CD14-positive monocyte (primary cell): ENCODE results near the gene ZNF32. TPM values are rescaled to one million over a fixed set of nuclear protein-coding genes. Genes with fewer than 3 reads are reported as not detected.

Experiments used
- DNase-seq, 3 donors: peaks; one replicate each; pipeline ENCODE4 v3.0.0-alpha.2; 2011 to 2022
- H2AFZ ChIP-seq: 2 replicates; pipeline ENCODE4 v1.6.0; 2012; ENCODE audit warnings: mild to moderate bottlenecking, low read depth, low read length, inconsistent platforms; ENCODE audit not compliant: insufficient read depth, poor library complexity, severe bottlenecking
- H3K27ac ChIP-seq, 2 donors: 1 replicate in 1 of 2; 2 replicates in 1 of 2; pipeline ENCODE4 v1.5.1; 2012 to 2013; ENCODE audit warnings: low read length in 2 of 2, control low read depth in 1 of 2, inconsistent platforms in 1 of 2, low read depth in 1 of 2, mild to moderate bottlenecking in 1 of 2
- H3K27me3 ChIP-seq, 2 donors: one replicate each; pipeline versions ENCODE4 v1.6.0 to v1.6.1; 2011 to 2013; ENCODE audit warnings: low read length in 2 of 2; ENCODE audit not compliant: control insufficient read depth in 2 of 2, insufficient read depth in 2 of 2
- H3K36me3 ChIP-seq, 2 donors: replicated peaks in 1 of 2; 1 replicate in 1 of 2; 2 replicates in 1 of 2; pipeline versions ENCODE4 v1.5.1 to v1.6.1; 2012 to 2013; ENCODE audit warnings: low read length in 2 of 2, control low read depth in 1 of 2, inconsistent platforms in 1 of 2, mild to moderate bottlenecking in 1 of 2; ENCODE audit not compliant: insufficient read depth in 2 of 2, control insufficient read depth in 1 of 2
- H3K4me1 ChIP-seq, 2 donors: 1 replicate in 1 of 2; 2 replicates in 1 of 2; pipeline versions ENCODE4 v1.5.1 to v1.6.1; 2012 to 2013; ENCODE audit warnings: low read length in 2 of 2, control low read depth in 1 of 2, inconsistent platforms in 1 of 2, mild to moderate bottlenecking in 1 of 2, moderate library complexity in 1 of 2; ENCODE audit not compliant: insufficient read depth in 2 of 2, control insufficient read depth in 1 of 2
- H3K4me2 ChIP-seq: replicated peaks from 2 replicates; pipeline ENCODE3; 2012; ENCODE audit warnings: low read length, moderate library complexity, mild to moderate bottlenecking; ENCODE audit not compliant: poor library complexity, severe bottlenecking; ENCODE audit errors: extremely low read depth
- H3K4me3 ChIP-seq, 3 experiments: fragments of 200-600 bp in 1 of 3; sonication (generic) in 1 of 3; replicated peaks in 1 of 3; 1 replicate in 2 of 3; 2 replicates in 1 of 3; pipeline ENCODE4 v1.5.1; 2011 to 2013; ENCODE audit warnings: low read length in 3 of 3, mild to moderate bottlenecking in 3 of 3, control low read depth in 2 of 3, low read depth in 2 of 3, inconsistent platforms in 1 of 3, moderate library complexity in 1 of 3
- H3K79me2 ChIP-seq: 2 replicates; pipeline ENCODE4 v1.6.0; 2012; ENCODE audit warnings: mild to moderate bottlenecking, control low read depth, inconsistent platforms, low read length, moderate library complexity; ENCODE audit not compliant: insufficient read depth
- H3K9ac ChIP-seq: 2 replicates; pipeline ENCODE4 v1.6.0; 2017; ENCODE audit warnings: low read length, mild to moderate bottlenecking; ENCODE audit not compliant: insufficient read depth, poor library complexity, severe bottlenecking
- H3K9me3 ChIP-seq, 2 donors: replicated peaks in 1 of 2; 1 replicate in 1 of 2; 2 replicates in 1 of 2; pipeline versions ENCODE4 v1.5.1 to v1.6.1; 2012 to 2013; ENCODE audit warnings: low read length in 2 of 2, control low read depth in 1 of 2; ENCODE audit not compliant: control insufficient read depth in 1 of 2, insufficient read depth in 1 of 2
- H4K20me1 ChIP-seq: 2 replicates; pipeline ENCODE4 v1.6.0; 2012; ENCODE audit warnings: mild to moderate bottlenecking, low read length, control low read depth, moderate library complexity; ENCODE audit not compliant: insufficient read depth
- H3K27ac Mint-ChIP-seq, 7 donors: one replicate each; pipeline ENCODE4 v1.8.0; 2020; ENCODE audit warnings: mild to moderate bottlenecking in 7 of 7, mixed read lengths in 7 of 7, moderate library complexity in 6 of 7, inconsistent platforms in 2 of 7
- H3K27me3 Mint-ChIP-seq, 3 donors: one replicate each; pipeline ENCODE4 v1.8.0; 2021 to 2022; ENCODE audit warnings: low read depth in 3 of 3, mild to moderate bottlenecking in 3 of 3, mixed read lengths in 3 of 3, moderate library complexity in 3 of 3, inconsistent platforms in 1 of 3
- H3K36me3 Mint-ChIP-seq, 2 donors: one replicate each; pipeline ENCODE4 v1.8.0; 2020; ENCODE audit warnings: mixed read lengths in 2 of 2, inconsistent platforms in 1 of 2, mild to moderate bottlenecking in 1 of 2
- H3K4me1 Mint-ChIP-seq: one replicate; pipeline ENCODE4 v1.8.0; 2020; ENCODE audit warnings: mild to moderate bottlenecking, mixed read lengths
- H3K4me3 Mint-ChIP-seq, 2 donors: one replicate each; pipeline ENCODE4 v1.8.0; 2020; ENCODE audit warnings: mild to moderate bottlenecking in 2 of 2, mixed read lengths in 2 of 2, moderate library complexity in 1 of 2
- H3K9me3 Mint-ChIP-seq, 7 donors: one replicate each; pipeline ENCODE4 v1.8.0; 2020 to 2022; ENCODE audit warnings: mixed read lengths in 7 of 7, mild to moderate bottlenecking in 6 of 7, moderate library complexity in 6 of 7, inconsistent platforms in 2 of 7
- WGBS: methylation state at CpG from one replicate; pipeline ENCODE4 v1.1.5; 2013; ENCODE audit warnings: missing lambda C conversion rate; ENCODE audit not compliant: insufficient coverage; 5-methylcytosine and 5-hydroxymethylcytosine counted together
- intact Hi-C, 2 donors: fragments of 100-400 bp; cut with micrococcal nuclease; formaldehyde crosslinking; loops; one replicate each; pipeline versions ENCODE4 v1.15.0 to v1.15.1; 2023
- polyA plus RNA-seq, 3 donors: library from polyadenylated mRNA; depleted of rRNA in 1 of 3; unstranded in 2 of 3; stranded (reverse) in 1 of 3; fragments of 300-500 nt in 2 of 3; fragments of >200 nt in 1 of 3; fragmentation: Illumina TruSeq in 2 of 3; gene quantifications; 1 replicate in 2 of 3; 2 replicates in 1 of 3; pipeline ENCODE4 v1.2.3, GENCODE V29; 2012 to 2021
- TF ChIP-seq, protein P1 (sequence below): fragments of 200-600 bp; IDR thresholded peaks from one replicate; pipeline ENCODE4 v1.8.0; 2022; ENCODE audit warnings: antibody characterized with exemption, mild to moderate bottlenecking

Gene ZNF32
- polyA plus RNA-seq, 3 donors, result 16.7 to 33.6 (median 33.0) TPM

GRCh38 chr10:43645866-43646265 is 2.8 kb downstream of the ZNF32 start:
- peaks cover 10 to 17% of the 10 kb centered on the region in 2 donors for H3K4me1 ChIP-seq
- Mint-ChIP-seq H3K36me3 (peaks cover 31 to 36% of the 10 kb centered on the region in 2 donors), H3K4me1 (peaks cover 14% of the 10 kb centered on the region), H3K27ac (no peak overlapping the region), H3K9me3 (peaks cover 23 to 64% (median 55%) of the 10 kb centered on the region in 7 donors), H3K4me3 (no peak overlapping the region), H3K27me3 (peaks cover 5 to 9% (median 5%) of the 10 kb centered on the region in 3 donors)
- H3K9ac ChIP-seq, result no peak overlapping the region
- H3K9me3 ChIP-seq, result peaks cover 29 to 57% of the 10 kb centered on the region in 2 donors
- no peaks in the 10 kb centered on the region for H3K27me3 ChIP-seq
- WGBS, result 100% methylated on average over 2 of the region's 4 CpGs
- peaks cover 20 to 32% of the 10 kb centered on the region in 2 donors for H3K36me3 ChIP-seq
- no peak overlapping the region for H3K4me3 ChIP-seq
- H4K20me1 ChIP-seq, result no peaks in the 10 kb centered on the region
- TF ChIP-seq, protein P1, sequence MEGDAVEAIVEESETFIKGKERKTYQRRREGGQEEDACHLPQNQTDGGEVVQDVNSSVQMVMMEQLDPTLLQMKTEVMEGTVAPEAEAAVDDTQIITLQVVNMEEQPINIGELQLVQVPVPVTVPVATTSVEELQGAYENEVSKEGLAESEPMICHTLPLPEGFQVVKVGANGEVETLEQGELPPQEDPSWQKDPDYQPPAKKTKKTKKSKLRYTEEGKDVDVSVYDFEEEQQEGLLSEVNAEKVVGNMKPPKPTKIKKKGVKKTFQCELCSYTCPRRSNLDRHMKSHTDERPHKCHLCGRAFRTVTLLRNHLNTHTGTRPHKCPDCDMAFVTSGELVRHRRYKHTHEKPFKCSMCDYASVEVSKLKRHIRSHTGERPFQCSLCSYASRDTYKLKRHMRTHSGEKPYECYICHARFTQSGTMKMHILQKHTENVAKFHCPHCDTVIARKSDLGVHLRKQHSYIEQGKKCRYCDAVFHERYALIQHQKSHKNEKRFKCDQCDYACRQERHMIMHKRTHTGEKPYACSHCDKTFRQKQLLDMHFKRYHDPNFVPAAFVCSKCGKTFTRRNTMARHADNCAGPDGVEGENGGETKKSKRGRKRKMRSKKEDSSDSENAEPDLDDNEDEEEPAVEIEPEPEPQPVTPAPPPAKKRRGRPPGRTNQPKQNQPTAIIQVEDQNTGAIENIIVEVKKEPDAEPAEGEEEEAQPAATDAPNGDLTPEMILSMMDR, result no peak
- H3K79me2 ChIP-seq, result no peaks in the 10 kb centered on the region
- H2AFZ ChIP-seq, result no peak overlapping the region
- no peak overlapping the region for H3K27ac ChIP-seq
- no peak for DNase-seq
- no peak overlapping the region for H3K4me2 ChIP-seq
- intact Hi-C loops, result loop anchor here (10.0 kb wide), 1 partner anchor 1091 kb away; no protein-coding TSS in a partner anchor

GRCh38 chr10:43644252-43644651 is 4.4 kb downstream of the ZNF32 start:
- no peaks in the 10 kb centered on the region for H3K27me3 ChIP-seq
- no peak overlapping the region for H2AFZ ChIP-seq
- H3K27ac Mint-ChIP-seq, result peak overlapping the region in 1 of 7 donors; percentile 42
- H3K4me1 Mint-ChIP-seq, result peaks cover 13% of the 10 kb centered on the region
- H3K27me3 Mint-ChIP-seq, result peaks cover 3 to 5% (median 5%) of the 10 kb centered on the region in 3 donors
- H3K27ac ChIP-seq, result no peak overlapping the region
- TF ChIP-seq, protein P1, result no peak
- 97% methylated on average over 7 of the region's 8 CpGs for WGBS
- peak overlapping the region in 1 of 3 experiments; percentile 35 for H3K4me3 ChIP-seq
- H3K4me2 ChIP-seq, result no peak overlapping the region
- DNase-seq, result no peak
- H3K36me3 Mint-ChIP-seq, result peaks cover 31 to 36% of the 10 kb centered on the region in 2 donors
- no peaks in the 10 kb centered on the region for H4K20me1 ChIP-seq
- intact Hi-C loops, result loop anchor here (10.0 kb wide), 1 partner anchor 1089 kb away; no protein-coding TSS in a partner anchor
- H3K4me1 ChIP-seq, result peaks cover 9 to 15% of the 10 kb centered on the region in 2 donors
- no peak overlapping the region for H3K4me3 Mint-ChIP-seq
- no peak overlapping the region for H3K9ac ChIP-seq
- no peaks in the 10 kb centered on the region for H3K79me2 ChIP-seq
- H3K36me3 ChIP-seq, result peaks cover 20 to 32% of the 10 kb centered on the region in 2 donors
- peaks cover 36 to 57% of the 10 kb centered on the region in 2 donors for H3K9me3 ChIP-seq
- H3K9me3 Mint-ChIP-seq, result peaks cover 25 to 70% (median 61%) of the 10 kb centered on the region in 7 donors
